IPS-NIHi7 (cell line): ENCODE data around the gene PTPRT.

Experiments used
- DNase-seq: peaks from one replicate; pipeline ENCODE4 v3.0.0; 2012; ENCODE audit warnings: mixed read lengths; ENCODE audit errors: extremely low spot score

Gene PTPRT

DNA sequence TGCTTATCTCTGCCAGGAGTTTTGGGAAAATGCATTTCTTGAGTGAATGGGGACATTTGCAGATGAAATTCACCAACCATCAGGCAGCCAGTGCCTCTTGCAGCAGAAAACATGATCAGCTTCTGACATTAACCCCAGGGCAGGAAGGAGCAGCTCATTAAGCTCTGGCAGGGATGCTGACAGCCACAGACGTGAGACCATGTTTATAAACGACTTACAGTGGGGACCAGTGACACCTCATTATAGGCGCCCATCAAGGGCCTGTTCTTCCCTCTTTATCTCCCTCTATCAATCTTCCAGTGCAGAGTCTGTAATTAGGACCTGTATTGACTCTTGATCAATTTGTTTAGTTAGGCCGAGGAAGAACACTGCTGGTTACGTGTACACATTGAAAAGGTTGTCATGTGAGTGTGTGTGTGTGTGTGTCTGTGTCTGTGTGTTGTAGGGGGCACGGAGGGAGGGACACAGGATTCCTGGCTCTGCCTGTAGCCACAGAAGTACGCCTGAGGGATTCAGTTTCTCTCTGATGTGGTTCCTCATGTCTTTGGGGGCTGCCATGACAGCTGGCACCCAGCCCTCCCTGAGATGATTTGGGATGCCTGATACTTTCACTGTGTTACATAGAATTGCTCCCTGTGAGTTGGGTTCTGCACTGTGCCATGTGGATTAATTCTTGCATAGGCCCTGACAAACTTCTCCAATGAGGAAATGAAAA lies 1143.2 kb downstream of the PTPRT start:
- no peak for DNase-seq

- DNase-seq: no peak
Observed at GRCh38 chr20:42043921-42044320, 1145.8 kb downstream of the PTPRT start.

- no peak for DNase-seq
Observed at GRCh38 chr20:42041000-42041565, 1148.6 kb downstream of the PTPRT start.

DNA sequence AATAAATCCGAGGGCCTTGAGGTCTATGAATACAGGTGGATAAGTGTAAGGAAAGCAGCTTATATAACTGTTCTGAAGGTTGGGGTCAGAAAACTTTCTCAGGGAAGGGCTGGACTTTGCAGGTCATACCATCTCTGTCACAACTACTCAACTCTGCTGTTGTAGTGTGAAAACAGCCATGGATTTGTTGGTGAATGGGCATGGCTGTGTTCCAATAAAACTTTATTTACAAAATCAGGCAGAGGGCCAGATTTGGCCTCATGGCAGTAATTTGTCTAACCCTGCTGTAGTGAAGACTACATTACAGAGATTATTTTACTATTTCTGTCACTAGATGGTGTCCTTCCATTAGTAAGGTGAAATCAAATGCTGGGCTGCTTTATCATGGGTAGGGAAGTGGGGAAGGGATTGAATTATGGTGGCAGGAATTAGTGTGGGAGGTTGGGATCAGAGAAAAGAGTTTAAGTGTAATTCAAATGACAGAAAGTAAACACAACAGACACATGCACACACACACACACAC lies 1161.9 kb downstream of the PTPRT start:
- no peak for DNase-seq

- DNase-seq: no peak
Observed at GRCh38 chr20:42026599-42026998, 1163.1 kb downstream of the PTPRT start.

DNA sequence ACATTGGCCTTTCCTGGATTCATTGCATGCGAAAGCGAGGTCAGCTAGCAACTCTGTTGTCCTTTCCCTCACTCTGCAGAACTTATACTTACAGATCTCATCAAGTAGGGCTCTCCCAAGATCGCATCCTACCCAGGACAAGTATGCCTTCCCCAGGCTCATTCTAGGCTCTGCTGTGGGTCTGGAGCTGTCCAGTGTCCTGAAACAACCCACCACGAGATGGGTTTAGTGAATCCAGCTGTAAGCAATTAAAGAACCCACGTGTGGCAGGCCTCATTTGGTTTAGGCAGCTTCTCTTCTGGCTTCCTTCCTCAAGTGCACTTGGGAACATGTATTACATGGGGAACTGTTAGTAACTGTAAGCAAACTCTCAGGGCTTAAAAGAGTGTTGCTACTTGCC lies 1165.1 kb downstream of the PTPRT start:
- no peak for DNase-seq
